H1 (cell line): ENCODE results near the gene TPPP. TPM values are rescaled to one million over a fixed set of nuclear protein-coding genes. Genes with fewer than 3 reads are reported as not detected.

Experiments used
- CTCF ChIA-PET: fragments of 300-600 bp; sonication (Branson Sonifier 250); formaldehyde crosslinking; loops from one replicate; lab custom pipeline; 2021; ENCODE audit not compliant: partially characterized antibody; lab: Charles Lee
- POLR2A ChIA-PET: fragments of 300-600 bp; sonication (Branson Sonifier 250); formaldehyde crosslinking; loops from one replicate; lab custom pipeline; 2021; ENCODE audit warnings: inconsistent platforms; ENCODE audit not compliant: partially characterized antibody; lab: Charles Lee
- DNase-seq, 2 experiments: peaks; one replicate each; pipeline versions ENCODE4 v3.0.0 to v3.0.0-alpha.2; 2010 to 2022; ENCODE audit warnings: low spot score in 2 of 2, low read depth in 1 of 2, mixed read lengths in 1 of 2
- FAIRE-seq: peaks from 2 replicates; lab custom pipeline; 2011; peaks lifted over from hg19 to GRCh38; lab: Jason Lieb, UNC
- H2AFZ ChIP-seq: 2 replicates; pipeline ENCODE4 v1.8.1; 2012; ENCODE audit warnings: low read length, inconsistent platforms
- H2AK5ac ChIP-seq: 2 replicates; pipeline ENCODE4 v1.6.1; 2013; ENCODE audit warnings: low read depth, low read length
- H2BK120ac ChIP-seq: replicated peaks from 2 replicates; pipeline ENCODE3; 2013; ENCODE audit warnings: low read depth, low read length, inconsistent platforms
- H2BK12ac ChIP-seq: 2 replicates; pipeline ENCODE4 v1.6.1; 2013; ENCODE audit warnings: low read depth, low read length
- H2BK15ac ChIP-seq: 2 replicates; pipeline ENCODE4 v1.6.1; 2013; ENCODE audit warnings: low read length
- H2BK20ac ChIP-seq: 2 replicates; pipeline ENCODE4 v1.6.1; 2013; ENCODE audit warnings: low read length
- H2BK5ac ChIP-seq: 2 replicates; pipeline ENCODE4 v1.6.1; 2013; ENCODE audit warnings: low read depth, low read length
- H3K14ac ChIP-seq: 2 replicates; pipeline ENCODE4 v1.6.1; 2013; ENCODE audit warnings: inconsistent platforms; ENCODE audit not compliant: insufficient read length
- H3K18ac ChIP-seq: 2 replicates; pipeline ENCODE4 v1.6.1; 2013; ENCODE audit warnings: low read length; ENCODE audit errors: extremely low read depth
- H3K23ac ChIP-seq: 2 replicates; pipeline ENCODE4 v1.6.1; 2013; ENCODE audit warnings: inconsistent platforms; ENCODE audit not compliant: insufficient read length
- H3K23me2 ChIP-seq: 2 replicates; pipeline ENCODE4 v1.6.1; 2013; ENCODE audit warnings: low read depth, low read length
- H3K27ac ChIP-seq: 2 replicates; pipeline ENCODE4 v1.6.1; 2011; ENCODE audit warnings: low read depth, low read length, inconsistent platforms
- H3K27me3 ChIP-seq, 4 experiments: replicated peaks in 1 of 4; 1 replicate in 1 of 4; 2 replicates in 3 of 4; pipeline versions ENCODE4 v1.6.1 to v1.8.1; 2011 to 2013; ENCODE audit warnings: low read length in 3 of 4, mild to moderate bottlenecking in 3 of 4, inconsistent platforms in 2 of 4, mixed read lengths in 2 of 4, moderate library complexity in 1 of 4; ENCODE audit not compliant: control insufficient read depth in 3 of 4, insufficient read depth in 3 of 4; ENCODE audit errors: extremely low read depth in 1 of 4
- H3K36me3 ChIP-seq, 4 experiments: 2 replicates each; pipeline versions ENCODE4 v1.6.1 to v1.8.1; 2011 to 2013; ENCODE audit warnings: mild to moderate bottlenecking in 4 of 4, low read length in 3 of 4, moderate library complexity in 2 of 4, control low read depth in 1 of 4, inconsistent platforms in 1 of 4; ENCODE audit not compliant: insufficient read depth in 4 of 4, control insufficient read depth in 2 of 4
- H3K4ac ChIP-seq: replicated peaks from 2 replicates; pipeline ENCODE3; 2013; ENCODE audit warnings: low read length, low read depth, mixed read lengths, inconsistent platforms; ENCODE audit not compliant: insufficient read length
- H3K4me1 ChIP-seq, 4 experiments: replicated peaks in 1 of 4; 1 replicate in 1 of 4; 2 replicates in 3 of 4; pipeline versions ENCODE4 v1.6.1 to v1.8.1; 2011 to 2013; ENCODE audit warnings: low read length in 3 of 4, inconsistent platforms in 2 of 4, mixed read lengths in 1 of 4; ENCODE audit not compliant: insufficient read depth in 4 of 4, control insufficient read depth in 3 of 4
- H3K4me2 ChIP-seq, 2 experiments: 2 replicates each; pipeline versions ENCODE4 v1.6.1 to v1.8.1; 2011 to 2013; ENCODE audit warnings: low read depth in 2 of 2, low read length in 2 of 2, control low read depth in 1 of 2, inconsistent platforms in 1 of 2, mild to moderate bottlenecking in 1 of 2; ENCODE audit not compliant: insufficient read depth in 1 of 2
- H3K4me3 ChIP-seq, 4 experiments: fragments of 200-600, 300-600 bp in 1 of 4; sonication (generic), shearing (Covaris generic), sonication (Bioruptor Twin) in 1 of 4; 2 replicates each; pipeline versions ENCODE4 v1.5.1 to v1.8.1; 2011 to 2016; ENCODE audit warnings: low read length in 4 of 4, low read depth in 3 of 4, control low read depth in 2 of 4, inconsistent platforms in 2 of 4, mild to moderate bottlenecking in 2 of 4, mixed read lengths in 1 of 4, moderate library complexity in 1 of 4; ENCODE audit not compliant: insufficient read depth in 2 of 4; ENCODE audit errors: extremely low read depth in 1 of 4
- H3K56ac ChIP-seq: replicated peaks from 2 replicates; pipeline ENCODE3; 2013; ENCODE audit warnings: low read depth, mild to moderate bottlenecking, mixed read lengths, low read length, inconsistent platforms; ENCODE audit not compliant: insufficient read length
- H3K79me1 ChIP-seq: 2 replicates; pipeline ENCODE4 v1.6.1; 2013; ENCODE audit warnings: low read depth, low read length, control low read depth
- H3K79me2 ChIP-seq, 2 experiments: 2 replicates each; pipeline versions ENCODE4 v1.6.1 to v1.8.1; 2012 to 2013; ENCODE audit warnings: low read length in 2 of 2, mild to moderate bottlenecking in 2 of 2, inconsistent platforms in 1 of 2; ENCODE audit not compliant: insufficient read depth in 2 of 2, control insufficient read depth in 1 of 2
- H3K9ac ChIP-seq, 4 experiments: replicated peaks in 1 of 4; 1 replicate in 1 of 4; 2 replicates in 3 of 4; pipeline versions ENCODE4 v1.6.1 to v1.8.1; 2011 to 2013; ENCODE audit warnings: low read depth in 3 of 4, low read length in 3 of 4, control low read depth in 2 of 4, mild to moderate bottlenecking in 2 of 4, moderate library complexity in 2 of 4, inconsistent platforms in 1 of 4; ENCODE audit errors: extremely low read depth in 1 of 4
- H3K9me3 ChIP-seq, 2 experiments: 2 replicates each; pipeline versions ENCODE4 v1.6.1 to v1.8.1; 2012 to 2013; ENCODE audit warnings: mild to moderate bottlenecking in 2 of 2, moderate library complexity in 2 of 2, control low read depth in 1 of 2, inconsistent platforms in 1 of 2, low read depth in 1 of 2, low read length in 1 of 2, mixed read lengths in 1 of 2; ENCODE audit not compliant: insufficient read depth in 2 of 2
- H4K20me1 ChIP-seq, 2 experiments: replicated peaks in 1 of 2; 2 replicates each; pipeline versions ENCODE3 to v1.8.1; 2011 to 2013; ENCODE audit warnings: inconsistent platforms in 2 of 2, low read length in 2 of 2, mild to moderate bottlenecking in 1 of 2; ENCODE audit not compliant: insufficient read depth in 2 of 2, control insufficient read depth in 1 of 2
- H4K5ac ChIP-seq: 2 replicates; pipeline ENCODE4 v1.6.1; 2013; ENCODE audit warnings: low read length, low read depth, mixed read lengths, inconsistent platforms; ENCODE audit not compliant: insufficient read length
- H4K8ac ChIP-seq: 2 replicates; pipeline ENCODE4 v1.8.0; 2013; ENCODE audit warnings: mild to moderate bottlenecking, moderate library complexity, low read length, inconsistent platforms; ENCODE audit not compliant: insufficient read depth; ENCODE audit errors: extremely low read depth
- H4K91ac ChIP-seq: replicated peaks from 2 replicates; pipeline ENCODE3; 2013; ENCODE audit warnings: low read length, mixed read lengths, inconsistent platforms; ENCODE audit not compliant: insufficient read length
- CBX8 ChIP-seq: fragments of 300-800, 300-1000 bp; sonication (generic); IDR thresholded peaks from 2 replicates; pipeline ENCODE4 v1.7.1; 2016; ENCODE audit warnings: low read depth, low read length, borderline replicate concordance
- CHD1 ChIP-seq: IDR thresholded peaks from 2 replicates; pipeline ENCODE4 v1.6.1; 2012; ENCODE audit warnings: low read depth, low read length, improper control_type of control experiment
- EZH2 ChIP-seq: fragments of 200-600 bp; sonication (generic); IDR thresholded peaks from 2 replicates; pipeline ENCODE4 v1.7.1; 2012; ENCODE audit warnings: low read depth, mild to moderate bottlenecking, moderate library complexity, low read length, inconsistent platforms; ENCODE audit not compliant: severe bottlenecking
- GTF2F1 ChIP-seq: IDR thresholded peaks from 2 replicates; pipeline ENCODE4 v1.6.1; 2012; ENCODE audit warnings: low read depth, low read length, improper control_type of control experiment, borderline replicate concordance
- HDAC6 ChIP-seq: IDR thresholded peaks from one replicate; pipeline ENCODE4 v1.7.1; 2012; ENCODE audit warnings: low read depth, mild to moderate bottlenecking, inconsistent platforms, low read length, moderate library complexity
- JUND ChIP-seq: IDR thresholded peaks from 2 replicates; pipeline ENCODE4 v1.6.1; 2011; ENCODE audit warnings: mild to moderate bottlenecking, improper control_type of control experiment, low read length
- NANOG ChIP-seq: IDR thresholded peaks from 2 replicates; pipeline ENCODE4 v1.6.1; 2011; ENCODE audit warnings: low read length, low read depth, mild to moderate bottlenecking, inconsistent platforms; ENCODE audit not compliant: insufficient read depth, poor library complexity, severe bottlenecking
- NRF1 ChIP-seq: IDR thresholded peaks from 2 replicates; pipeline ENCODE4 v1.6.1; 2011; ENCODE audit warnings: mild to moderate bottlenecking, low read depth, low read length, improper control_type of control experiment
- RFX5 ChIP-seq: IDR thresholded peaks from 2 replicates; pipeline ENCODE4 v1.6.1; 2011; ENCODE audit warnings: low read depth, low read length, improper control_type of control experiment, borderline replicate concordance
- RNF2 ChIP-seq: fragments of 200-900, 300-1000 bp; sonication (generic); IDR thresholded peaks from 2 replicates; pipeline ENCODE4 v1.7.1; 2016; ENCODE audit warnings: borderline replicate concordance, low read depth, mild to moderate bottlenecking, antibody characterized with exemption, low read length; ENCODE audit not compliant: poor library complexity, severe bottlenecking; ENCODE audit errors: missing control alignments
- SIX5 ChIP-seq: IDR thresholded peaks from 2 replicates; pipeline ENCODE4 v1.6.1; 2011; ENCODE audit warnings: mild to moderate bottlenecking, low read depth, low read length
- WGBS, 2 experiments: shearing (Covaris generic) in 1 of 2; methylation state at CpG; one replicate each; pipeline versions ENCODE4 v1.1.6 to v1.1.7; 2013 to 2015; ENCODE audit warnings: low lambda C conversion rate in 2 of 2, mixed read lengths in 2 of 2, inconsistent platforms in 1 of 2, low coverage in 1 of 2, missing lambda C conversion rate in 1 of 2; ENCODE audit not compliant: insufficient replicate concordance in 2 of 2, insufficient coverage in 1 of 2, insufficient read length in 1 of 2; ENCODE audit errors: extremely low coverage in 1 of 2, missing lambda C conversion rate in 1 of 2; 5-methylcytosine and 5-hydroxymethylcytosine counted together
- polyA plus RNA-seq, 7 experiments: library from polyadenylated mRNA; depleted of rRNA in 3 of 7; stranded (reverse) in 5 of 7; unstranded in 2 of 7; fragments of >200 nt in 5 of 7; fragments of 200-250 nt in 2 of 7; gene quantifications; 1 replicate in 5 of 7; 2 replicates in 1 of 7; 4 replicates in 1 of 7; pipeline versions ENCODE4 v1.2.1 to v1.2.3, GENCODE V29; 2011 to 2013; ENCODE audit warnings: missing spikeins in 2 of 7, mixed read lengths in 2 of 7
- total RNA-seq: library from RNA; stranded (reverse); fragmentation: NEBNext Ultra II Directional; extraction: Animal tissue kit (Norgen Biotek cat#: 25700); gene quantifications from 2 replicates; pipeline ENCODE4 v1.2.1, GENCODE V29; 2021

TPPP gene
- total and polyA plus RNA-seq, 2 of the 8 experiments (the other 6 are each of a cell fraction or from before 2014, with no cell fraction given) = 0.36 to 0.93 TPM

DNA sequence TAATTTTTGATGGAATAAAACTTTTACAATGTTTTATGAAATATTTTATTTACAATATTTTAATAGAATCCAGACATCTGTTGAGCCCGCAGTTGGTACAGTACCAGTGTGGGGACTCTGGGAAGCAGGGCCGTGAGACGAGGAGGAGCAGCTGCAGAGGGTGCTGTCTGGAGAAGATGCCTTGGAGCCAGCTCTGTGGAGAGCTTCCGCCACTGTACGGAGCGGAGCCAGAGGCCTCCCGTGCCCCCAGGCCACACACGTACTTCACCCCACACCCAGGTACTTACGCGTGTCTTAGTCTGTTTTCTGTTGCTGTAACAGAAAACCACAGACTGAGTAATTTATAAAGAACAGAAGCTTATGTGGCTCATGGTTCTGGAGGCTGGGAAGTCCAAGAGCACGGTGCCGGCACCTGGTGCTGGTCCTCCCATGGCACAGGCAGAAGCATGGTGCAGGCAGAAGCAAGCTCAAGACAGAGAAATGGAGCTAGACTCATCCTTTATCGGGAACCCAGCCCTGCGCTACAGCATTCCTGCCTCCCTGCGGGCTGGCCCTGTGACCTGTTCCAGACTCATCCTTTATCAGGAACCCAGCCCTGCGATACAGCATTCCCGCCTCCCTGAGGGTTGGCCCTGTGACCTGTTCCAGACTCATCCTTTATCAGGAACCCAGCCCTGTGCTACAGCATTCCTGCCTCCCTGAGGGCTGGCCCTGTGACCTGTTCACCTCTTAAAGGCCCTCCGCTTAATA is 57.7 kb downstream of the TPPP start:
- H3K9me3 ChIP-seq = no peaks in the 10 kb centered on the region
- H4K91ac ChIP-seq = no peak overlapping the region
- H3K4ac ChIP-seq = no peak overlapping the region
- no peak overlapping the region for H2BK5ac ChIP-seq
- H3K79me2 ChIP-seq = no peaks in the 10 kb centered on the region
- no peaks in the 10 kb centered on the region for H3K23me2 ChIP-seq
- no peak overlapping the region for H3K27ac ChIP-seq
- H2BK12ac ChIP-seq = no peak overlapping the region
- peak in 1 of 2 experiments; percentile 29 for DNase-seq
- H3K79me1 ChIP-seq = no peaks in the 10 kb centered on the region
- H3K14ac ChIP-seq = no peak overlapping the region
- no peak overlapping the region for H2AK5ac ChIP-seq
- no peak overlapping the region for H4K8ac ChIP-seq
- TF ChIP-seq SIX5 (no peak), CBX8 (no peak), HDAC6 (no peak), RNF2 (no peak), JUND (no peak), GTF2F1 (no peak), RFX5 (no peak), NRF1 (no peak), NANOG (no peak), CHD1 (no peak), EZH2 (no peak)
- no peak overlapping the region for H2BK20ac ChIP-seq
- H2BK15ac ChIP-seq = no peak overlapping the region
- POLR2A ChIA-PET = interaction anchor here (1.5 to 2.0 kb wide), 2 partner anchors 13 to 22 kb away, joined by 3 to 4 read pairs; no protein-coding TSS in a partner anchor
- H3K4me2 ChIP-seq = no peak overlapping the region
- no peak overlapping the region for H3K23ac ChIP-seq
- no peaks in the 10 kb centered on the region for H3K4me1 ChIP-seq
- no peak overlapping the region for H2AFZ ChIP-seq
- H3K36me3 ChIP-seq = peaks cover 16 to 44% (median 31%) of the 10 kb centered on the region in 4 experiments; a peak in 6 of 8 replicates
- 89% methylated on average over 18 of the region's 18 CpGs; no CpG with 5 or more reads in 1 of the 2 experiments for WGBS, 2 experiments
- no peak overlapping the region for H3K9ac ChIP-seq
- no peak for FAIRE-seq
- no peaks in the 10 kb centered on the region for H3K27me3 ChIP-seq
- H3K18ac ChIP-seq = no peak overlapping the region
- H3K56ac ChIP-seq = no peak overlapping the region
- no peak overlapping the region for H2BK120ac ChIP-seq
- CTCF ChIA-PET = interaction anchor here (0.7 to 1.3 kb wide), 5 partner anchors 13 to 1014 kb away, joined by 3 to 6 read pairs (median 3); no protein-coding TSS in a partner anchor
- H4K5ac ChIP-seq = no peak overlapping the region
- H4K20me1 ChIP-seq = peaks cover 5 to 10% of the 10 kb centered on the region in 2 experiments
- no peak overlapping the region for H3K4me3 ChIP-seq
